ENCODE measurements around the gene ZFP57. TPM values are rescaled to one million over a fixed set of nuclear protein-coding genes. Genes with fewer than 3 reads are reported as not detected.

The ZFP57 gene
- total RNA-seq, 4 donors from 2014 or later: 0.66 TPM; not detected in 3

- no peak for DNase-seq (ENCODE audit: low spot score in 2 of 2)
- Histone ChIP-seq H3K4me3 (no peak overlapping the region), H3K27me3 (peaks cover 0 to 7% of the 10 kb centered on the region in 2 donors), H3K4me1 (no peaks in the 10 kb centered on the region), H3K27ac (no peak overlapping the region), H3K36me3 (no peaks in the 10 kb centered on the region), H3K9me3 (no peaks in the 10 kb centered on the region)
- no peak for TF ChIP-seq EP300 (IDR thresholded peaks at IDR 0.05)
- TF ChIP-seq POLR2A (IDR thresholded peaks at IDR 0.05): no peak
- 34% methylated on average over 2 of the region's 2 CpGs for WGBS, 2 donors
Observed at GRCh38 chr6:29656157-29656556, 24.8 kb downstream of the ZFP57 start.

GRCh38 chr6:29655658-29656057 lies 25.3 kb downstream of the ZFP57 start:
- H3K27me3 ChIP-seq: peaks cover 0 to 5% of the 10 kb centered on the region in 2 donors
- no peak for DNase-seq (ENCODE audit: low spot score in 2 of 2)
- no peak overlapping the region for H3K27ac ChIP-seq
- H3K4me1 ChIP-seq: no peaks in the 10 kb centered on the region
- H3K9me3 ChIP-seq: no peaks in the 10 kb centered on the region
- WGBS, 2 donors: 40 to 42% methylated on average over 6 of the region's 6 CpGs
- H3K4me3 ChIP-seq: no peak overlapping the region
- H3K36me3 ChIP-seq: no peaks in the 10 kb centered on the region
- TF ChIP-seq EP300 (IDR thresholded peaks at IDR 0.05): no peak
- no peak for TF ChIP-seq CTCF (IDR thresholded peaks at IDR 0.05)
- no peak for TF ChIP-seq POLR2A (IDR thresholded peaks at IDR 0.05)

GRCh38 chr6:29653452-29654038 lies 27.4 kb downstream of the ZFP57 start:
- WGBS, 2 donors: 12 to 13% methylated on average over 8 of the region's 8 CpGs
- peaks cover 0 to 11% (median 3%) of the 10 kb centered on the region in 4 donors for H3K4me1 ChIP-seq
- DNase-seq (ENCODE audit: low spot score in 2 of 2): peak in 1 of 2 donors; percentile 30

GRCh38 chr6:29652198-29652584 lies 28.8 kb downstream of the ZFP57 start:
- 86 to 88% methylated on average over 10 of the region's 10 CpGs for WGBS, 2 donors
- no peaks in the 10 kb centered on the region for H3K36me3 ChIP-seq
- TF ChIP-seq POLR2A (IDR thresholded peaks at IDR 0.05): no peak
- TF ChIP-seq CTCF (IDR thresholded peaks at IDR 0.05): no peak
- no peak for TF ChIP-seq EP300 (IDR thresholded peaks at IDR 0.05)
- no peaks in the 10 kb centered on the region for H3K9me3 ChIP-seq
- H3K27me3 ChIP-seq: peaks cover 0 to 5% of the 10 kb centered on the region in 2 donors
- H3K4me1 ChIP-seq: peaks cover 0 to 11% (median 3%) of the 10 kb centered on the region in 4 donors
- no peak overlapping the region for H3K4me3 ChIP-seq
- no peak for DNase-seq (ENCODE audit: low spot score in 2 of 2)
- H3K27ac ChIP-seq: no peak overlapping the region

More at GRCh38 chr6:29653452-29654038, 27.4 kb downstream of the ZFP57 start:
- Histone ChIP-seq H3K27me3 (peaks cover 0 to 5% of the 10 kb centered on the region in 2 donors), H3K27ac (no peak overlapping the region), H3K36me3 (no peaks in the 10 kb centered on the region), H3K4me3 (no peak overlapping the region), H3K9me3 (no peaks in the 10 kb centered on the region)
- TF ChIP-seq CTCF (IDR thresholded peaks at IDR 0.05): peak; percentile 37 to 75 (median 67)
- TF ChIP-seq EP300 (IDR thresholded peaks at IDR 0.05): no peak

GRCh38 chr6:29651413-29652197 lies 29.3 kb downstream of the ZFP57 start:
- Histone ChIP-seq H3K27ac (no peak overlapping the region), H3K4me3 (no peak overlapping the region), H3K36me3 (no peaks in the 10 kb centered on the region), H3K9me3 (no peaks in the 10 kb centered on the region), H3K4me1 (peaks cover 0 to 11% (median 3%) of the 10 kb centered on the region in 4 donors), H3K27me3 (peaks cover 0 to 5% of the 10 kb centered on the region in 2 donors)
- DNase-seq (ENCODE audit: low spot score in 2 of 2): no peak
- TF ChIP-seq POLR2A (IDR thresholded peaks at IDR 0.05): no peak
- peak; percentile 46 to 50 (median 48) for TF ChIP-seq CTCF (IDR thresholded peaks at IDR 0.05)
- WGBS, 2 donors: 72 to 77% methylated on average over 8 of the region's 8 CpGs

Data from tibial nerve (tissue), 4 donors.